HG03103 (cell line): Measurements from ENCODE around the gene RUNX3.

Experiments used
- ATAC-seq: cut with Tn5 transposase; IDR thresholded peaks from one replicate; pipeline ENCODE4 v1.9.1; 2021; ENCODE audit warnings: low read depth; ENCODE audit not compliant: unreplicated experiment

RUNX3 gene

DNA sequence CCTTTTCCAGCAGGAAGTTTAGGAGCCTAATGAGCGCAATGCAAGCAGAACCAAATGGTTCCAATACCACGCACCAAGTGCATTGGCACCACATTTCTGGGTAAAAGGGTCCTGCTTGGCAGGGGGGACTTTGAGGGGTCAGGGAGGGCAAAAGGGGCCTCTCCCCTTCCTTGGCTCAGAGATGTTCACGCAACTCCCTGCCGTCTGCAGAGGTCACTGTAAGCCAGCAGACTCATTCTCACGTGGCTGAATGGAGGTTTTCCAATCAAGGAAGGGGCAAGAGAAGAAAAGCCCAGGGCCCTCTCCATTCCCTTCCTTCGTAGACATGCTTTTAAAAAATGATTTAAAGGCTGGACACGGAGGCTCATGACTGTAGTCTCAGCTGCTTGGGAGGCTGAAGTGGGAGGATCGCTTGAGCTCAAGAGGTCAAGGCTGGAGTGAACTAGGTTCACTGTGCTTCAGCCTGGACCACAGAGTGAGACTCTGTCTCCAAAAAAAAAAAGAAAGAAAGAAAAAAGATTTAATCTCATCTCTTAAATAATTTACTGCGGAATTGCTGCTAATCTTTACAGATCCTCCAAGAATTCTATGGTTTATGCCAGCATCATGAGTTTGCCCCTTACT is 80.3 kb downstream of the RUNX3 start:
- ATAC-seq, result no peak
